ENCODE measurements around the gene MEGF10. TPM values are rescaled to one million over a fixed set of nuclear protein-coding genes. Genes with fewer than 3 reads are reported as not detected.
A peak's percentile ranks its signal among the peaks of the same experiment; 100 is the strongest.

Gene MEGF10
- total RNA-seq, 1 donor from 2014 or later: 96.1 TPM

DNA sequence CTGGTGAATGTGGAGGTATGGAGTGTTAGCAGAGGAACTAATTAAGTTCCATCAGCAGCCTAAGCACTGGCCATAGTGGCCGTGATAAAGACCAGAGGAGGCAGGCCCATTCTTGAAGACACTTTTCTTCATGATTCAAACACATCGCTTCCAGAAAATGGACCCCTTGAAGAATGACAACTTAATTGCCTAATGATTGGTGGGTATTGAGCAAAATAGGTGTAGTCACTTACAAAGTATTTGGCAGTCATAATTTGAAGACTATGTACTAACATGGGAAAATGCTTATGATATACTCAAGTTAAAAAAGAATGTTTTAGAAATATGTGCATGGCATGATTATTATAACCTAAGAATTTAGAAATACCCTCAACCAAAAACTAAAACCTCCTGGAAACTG lies 44.8 kb downstream of the MEGF10 start:
- Mint-ChIP-seq H3K9me3 (peaks cover 3% of the 10 kb centered on the region), H3K27me3 (ENCODE audit: low read depth) (no peaks in the 10 kb centered on the region), H3K27ac (ENCODE audit: unreplicated experiment) (no peak overlapping the region), H3K4me3 (no peak overlapping the region), H3K36me3 (ENCODE audit: low read depth) (peaks cover 14% of the 10 kb centered on the region), H3K4me1 (peaks cover 25% of the 10 kb centered on the region)
- no peak for DNase-seq (ENCODE audit: low read depth, low spot score)
- TF ChIP-seq, protein P1, sequence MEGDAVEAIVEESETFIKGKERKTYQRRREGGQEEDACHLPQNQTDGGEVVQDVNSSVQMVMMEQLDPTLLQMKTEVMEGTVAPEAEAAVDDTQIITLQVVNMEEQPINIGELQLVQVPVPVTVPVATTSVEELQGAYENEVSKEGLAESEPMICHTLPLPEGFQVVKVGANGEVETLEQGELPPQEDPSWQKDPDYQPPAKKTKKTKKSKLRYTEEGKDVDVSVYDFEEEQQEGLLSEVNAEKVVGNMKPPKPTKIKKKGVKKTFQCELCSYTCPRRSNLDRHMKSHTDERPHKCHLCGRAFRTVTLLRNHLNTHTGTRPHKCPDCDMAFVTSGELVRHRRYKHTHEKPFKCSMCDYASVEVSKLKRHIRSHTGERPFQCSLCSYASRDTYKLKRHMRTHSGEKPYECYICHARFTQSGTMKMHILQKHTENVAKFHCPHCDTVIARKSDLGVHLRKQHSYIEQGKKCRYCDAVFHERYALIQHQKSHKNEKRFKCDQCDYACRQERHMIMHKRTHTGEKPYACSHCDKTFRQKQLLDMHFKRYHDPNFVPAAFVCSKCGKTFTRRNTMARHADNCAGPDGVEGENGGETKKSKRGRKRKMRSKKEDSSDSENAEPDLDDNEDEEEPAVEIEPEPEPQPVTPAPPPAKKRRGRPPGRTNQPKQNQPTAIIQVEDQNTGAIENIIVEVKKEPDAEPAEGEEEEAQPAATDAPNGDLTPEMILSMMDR (conservative IDR thresholded peaks at IDR 0.05): no peak

DNA sequence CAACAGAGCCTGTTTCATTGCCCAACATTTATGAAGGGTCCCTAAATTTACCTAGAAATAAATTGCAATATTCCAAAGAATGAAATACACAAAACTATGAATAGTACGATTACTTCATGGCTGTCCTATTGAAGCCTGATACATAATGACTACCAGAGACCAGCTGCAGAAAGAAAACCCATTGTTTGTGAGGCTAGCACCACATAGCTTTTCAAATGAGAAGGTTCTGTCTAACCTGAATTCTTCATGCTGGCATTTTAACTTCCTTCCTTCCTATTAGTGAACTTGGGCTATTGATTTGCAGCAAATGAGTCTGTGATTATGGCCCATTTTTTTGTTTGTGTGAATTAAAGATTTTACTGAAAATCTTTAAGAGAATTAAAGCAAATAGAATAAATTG lies 47.3 kb downstream of the MEGF10 start:
- TF ChIP-seq, protein P1 (conservative IDR thresholded peaks at IDR 0.05): no peak
- no peak for DNase-seq (ENCODE audit: low read depth, low spot score)
- H3K9me3 Mint-ChIP-seq: peaks cover 3% of the 10 kb centered on the region
- H3K4me1 Mint-ChIP-seq: peaks cover 29% of the 10 kb centered on the region
- peaks cover 20% of the 10 kb centered on the region for H3K36me3 Mint-ChIP-seq (ENCODE audit: low read depth)
- no peaks in the 10 kb centered on the region for H3K27me3 Mint-ChIP-seq (ENCODE audit: low read depth)
- H3K4me3 Mint-ChIP-seq: no peak overlapping the region
- no peak overlapping the region for H3K27ac Mint-ChIP-seq (ENCODE audit: unreplicated experiment)

DNA sequence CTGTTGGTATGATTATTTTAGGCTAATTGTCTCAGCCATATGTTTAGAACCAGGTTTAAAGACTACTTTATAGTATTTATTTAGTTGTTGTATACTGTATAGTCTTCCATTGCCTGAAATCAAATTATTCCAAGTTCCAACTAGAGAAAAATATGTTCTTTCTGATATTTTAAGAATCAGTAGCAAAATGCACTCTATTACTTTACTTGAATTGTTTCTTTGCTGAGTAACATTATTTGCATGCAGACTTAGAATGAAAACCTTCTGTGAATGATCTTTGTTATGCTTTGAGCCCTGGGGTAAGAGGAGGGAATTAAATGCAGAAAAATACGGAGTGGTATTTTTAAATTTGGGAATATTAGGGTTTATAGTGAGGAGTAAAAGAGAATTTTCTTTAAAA lies 47.9 kb downstream of the MEGF10 start:
- Mint-ChIP-seq H3K4me3 (no peak overlapping the region), H3K4me1 (peaks cover 31% of the 10 kb centered on the region)

DNA sequence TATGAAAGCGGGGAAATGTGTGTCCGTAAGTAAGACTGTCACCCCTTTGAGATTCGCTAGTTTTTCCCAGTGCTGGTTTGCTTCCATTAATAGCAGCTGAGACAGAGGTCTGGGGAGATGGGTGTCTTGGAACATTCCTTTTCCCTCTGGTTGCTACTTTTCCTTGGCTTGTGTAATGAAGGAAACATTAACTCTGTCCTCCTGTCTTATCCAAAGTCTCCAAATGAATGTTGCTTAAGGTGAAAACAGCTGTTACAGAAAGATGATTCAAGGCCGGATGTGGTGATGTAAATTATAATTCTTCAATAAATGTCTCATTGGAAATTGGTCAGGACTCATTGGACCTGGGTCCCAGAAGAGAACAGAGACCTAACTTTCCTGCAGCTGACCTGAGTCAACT lies 50.0 kb downstream of the MEGF10 start:
- DNase-seq (ENCODE audit: low read depth, low spot score): no peak
- Mint-ChIP-seq H3K27ac (ENCODE audit: unreplicated experiment) (no peak overlapping the region), H3K9me3 (peaks cover 7% of the 10 kb centered on the region), H3K4me3 (no peak overlapping the region), H3K4me1 (peaks cover 36% of the 10 kb centered on the region), H3K27me3 (ENCODE audit: low read depth) (no peaks in the 10 kb centered on the region), H3K36me3 (ENCODE audit: low read depth) (peaks cover 32% of the 10 kb centered on the region)
- TF ChIP-seq, protein P1 (conservative IDR thresholded peaks at IDR 0.05): no peak

More for the DNA sequence above, 47.9 kb downstream of the MEGF10 start:
- peaks cover 21% of the 10 kb centered on the region for H3K36me3 Mint-ChIP-seq (ENCODE audit: low read depth)
- H3K27me3 Mint-ChIP-seq (ENCODE audit: low read depth): no peaks in the 10 kb centered on the region
- peak overlapping the region; percentile 1 for H3K27ac Mint-ChIP-seq (ENCODE audit: unreplicated experiment)
- DNase-seq (ENCODE audit: low read depth, low spot score): no peak
- peaks cover 3% of the 10 kb centered on the region for H3K9me3 Mint-ChIP-seq
- TF ChIP-seq, protein P1 (conservative IDR thresholded peaks at IDR 0.05): no peak

DNA sequence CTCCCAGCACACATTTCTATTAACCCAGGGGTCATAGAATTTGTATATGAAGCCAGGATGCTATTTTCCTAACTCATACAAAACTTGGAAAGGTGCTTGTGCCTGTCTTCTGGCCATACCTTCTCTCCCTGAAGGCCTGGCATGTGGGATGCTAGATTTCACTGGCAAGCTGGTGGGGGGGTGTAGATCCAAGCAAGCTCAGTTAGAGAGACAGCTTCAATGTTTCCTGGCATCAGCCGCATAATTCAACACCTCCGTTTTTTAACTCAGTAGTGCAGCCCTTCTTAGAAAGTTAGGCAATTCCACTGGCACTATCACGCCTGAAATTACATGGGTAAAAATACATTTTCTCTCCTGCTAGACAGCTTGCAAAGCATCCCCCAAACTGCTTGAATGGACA lies 51.8 kb downstream of the MEGF10 start:
- peaks cover 15% of the 10 kb centered on the region for H3K9me3 Mint-ChIP-seq
- peaks cover 28% of the 10 kb centered on the region for H3K4me1 Mint-ChIP-seq
- no peak for DNase-seq (ENCODE audit: low read depth, low spot score)
- H3K27ac Mint-ChIP-seq (ENCODE audit: unreplicated experiment): peak overlapping the region; percentile 50
- H3K27me3 Mint-ChIP-seq (ENCODE audit: low read depth): no peaks in the 10 kb centered on the region
- TF ChIP-seq, protein P1 (conservative IDR thresholded peaks at IDR 0.05): no peak
- no peak overlapping the region for H3K4me3 Mint-ChIP-seq
- H3K36me3 Mint-ChIP-seq (ENCODE audit: low read depth): peaks cover 44% of the 10 kb centered on the region

DNA sequence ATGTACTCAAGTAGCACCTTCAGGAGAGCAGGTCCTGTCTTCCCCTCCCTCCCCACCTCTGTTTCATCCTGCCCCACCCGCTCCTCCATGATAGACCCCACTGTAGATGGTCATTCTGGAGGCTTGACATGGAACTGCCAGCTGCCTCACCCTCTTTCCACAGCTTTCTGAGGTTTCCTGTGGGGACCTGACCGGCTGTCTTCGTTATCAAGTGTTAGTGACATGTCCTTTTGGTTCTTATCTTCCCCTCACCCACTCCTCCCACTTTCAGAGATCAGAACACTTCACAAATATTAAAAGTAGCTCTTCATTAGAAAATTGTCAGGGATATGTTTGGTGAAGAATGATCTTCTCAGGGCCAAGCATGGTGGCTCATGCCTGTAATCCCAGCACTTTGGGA lies 52.7 kb downstream of the MEGF10 start:
- peaks cover 15% of the 10 kb centered on the region for H3K9me3 Mint-ChIP-seq
- DNase-seq (ENCODE audit: low read depth, low spot score): no peak
- H3K36me3 Mint-ChIP-seq (ENCODE audit: low read depth): peaks cover 44% of the 10 kb centered on the region
- peak overlapping the region; percentile 63 for H3K4me3 Mint-ChIP-seq
- TF ChIP-seq, protein P1 (conservative IDR thresholded peaks at IDR 0.05): no peak
- H3K27me3 Mint-ChIP-seq (ENCODE audit: low read depth): no peaks in the 10 kb centered on the region
- no peak overlapping the region for H3K27ac Mint-ChIP-seq (ENCODE audit: unreplicated experiment)
- peaks cover 19% of the 10 kb centered on the region for H3K4me1 Mint-ChIP-seq

Data from neural crest cell (in vitro differentiated cells).